DND-41 (cell line): Measurements from ENCODE around the gene HS3ST5.

Source experiments
- ATAC-seq: fragments of 200-7000 bp; cut with Tn5 transposase; 3 replicates; pipeline ENCODE4 v1.9.1; 2021; ENCODE audit warnings: low read depth; ENCODE audit not compliant: insufficient read depth
- DNase-seq: peaks from one replicate; pipeline ENCODE4 v3.0.0-alpha.2; 2020
- H2AFZ ChIP-seq: 2 replicates; pipeline ENCODE4 v1.6.0; 2012; ENCODE audit warnings: low read depth, low read length
- H3K27ac ChIP-seq: 2 replicates; pipeline ENCODE4 v1.5.1; 2012; ENCODE audit warnings: low read length, inconsistent platforms
- H3K27me3 ChIP-seq: fragments of 200-600 bp; sonication (generic); 2 replicates; pipeline ENCODE4 v1.6.0; 2012; ENCODE audit warnings: low read length, mild to moderate bottlenecking, inconsistent platforms; ENCODE audit not compliant: insufficient read depth, poor library complexity
- H3K36me3 ChIP-seq: 2 replicates; pipeline ENCODE4 v1.5.1; 2012; ENCODE audit warnings: low read length, inconsistent platforms; ENCODE audit not compliant: insufficient read depth
- H3K4me1 ChIP-seq: 2 replicates; pipeline ENCODE4 v1.5.1; 2012; ENCODE audit warnings: mild to moderate bottlenecking, low read length; ENCODE audit not compliant: insufficient read depth
- H3K4me2 ChIP-seq: 2 replicates; pipeline ENCODE4 v1.6.0; 2012; ENCODE audit warnings: mild to moderate bottlenecking, moderate library complexity, low read length, inconsistent platforms; ENCODE audit not compliant: insufficient read depth
- H3K4me3 ChIP-seq, 2 experiments: fragments of 200-600 bp in 1 of 2; shearing (Covaris generic) in 1 of 2; 2 replicates each; pipeline ENCODE4 v1.5.1; 2012 to 2016; ENCODE audit warnings: inconsistent platforms in 2 of 2, low read length in 2 of 2, mild to moderate bottlenecking in 2 of 2, low read depth in 1 of 2, moderate library complexity in 1 of 2
- H3K79me2 ChIP-seq: 2 replicates; pipeline ENCODE4 v1.6.0; 2012; ENCODE audit warnings: low read length, inconsistent platforms; ENCODE audit not compliant: insufficient read depth
- H3K9ac ChIP-seq: 2 replicates; pipeline ENCODE4 v1.6.0; 2012; ENCODE audit warnings: low read depth, mild to moderate bottlenecking, inconsistent platforms, low read length, moderate library complexity
- H3K9me3 ChIP-seq: 2 replicates; pipeline ENCODE4 v1.5.1; 2012; ENCODE audit warnings: low read length, moderate library complexity, mild to moderate bottlenecking, inconsistent platforms; ENCODE audit not compliant: insufficient read depth, severe bottlenecking
- H4K20me1 ChIP-seq: 2 replicates; pipeline ENCODE4 v1.6.0; 2012; ENCODE audit warnings: low read length; ENCODE audit not compliant: insufficient read depth
- EZH2 ChIP-seq: IDR thresholded peaks from 3 replicates; pipeline ENCODE4 v1.6.1; 2012; ENCODE audit warnings: borderline replicate concordance, low read depth, mild to moderate bottlenecking, moderate library complexity, low read length, inconsistent platforms; ENCODE audit not compliant: severe bottlenecking
- TF ChIP-seq, protein P1 (sequence below): IDR thresholded peaks from 2 replicates; pipeline ENCODE4 v1.5.1; 2012; ENCODE audit warnings: borderline replicate concordance, low read length, moderate library complexity, mild to moderate bottlenecking; ENCODE audit not compliant: poor library complexity, severe bottlenecking; ENCODE audit errors: extremely low read depth

HS3ST5 gene

DNA sequence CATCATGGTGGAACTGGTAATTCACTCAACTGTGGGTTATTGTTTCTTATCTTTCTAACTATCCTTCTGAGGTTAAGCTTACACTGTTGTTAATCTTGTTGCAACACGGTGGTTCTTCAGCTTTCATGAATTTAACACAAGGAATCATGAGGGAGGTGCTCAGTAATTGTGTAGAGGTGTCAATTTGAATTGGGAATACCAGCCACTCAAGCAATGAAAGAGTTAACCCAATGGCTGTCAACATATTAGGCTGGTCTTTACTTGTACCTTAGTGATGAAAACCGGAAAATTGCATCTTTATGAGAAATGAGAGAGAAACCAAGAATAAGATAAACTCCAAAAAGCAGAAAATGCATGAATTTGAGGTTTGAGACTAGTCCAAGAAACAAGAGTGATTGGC, 95.7 kb downstream of the HS3ST5 start:
- TF ChIP-seq EZH2: no peak
- H3K9me3 ChIP-seq: no peaks in the 10 kb centered on the region
- H2AFZ ChIP-seq: no peak overlapping the region
- no peaks in the 10 kb centered on the region for H3K27me3 ChIP-seq
- H3K4me3 ChIP-seq: no peak overlapping the region
- H3K4me1 ChIP-seq: no peaks in the 10 kb centered on the region
- no peak for ATAC-seq
- H3K4me2 ChIP-seq: no peak overlapping the region
- no peaks in the 10 kb centered on the region for H4K20me1 ChIP-seq
- no peak overlapping the region for H3K9ac ChIP-seq
- H3K79me2 ChIP-seq: no peaks in the 10 kb centered on the region
- DNase-seq: no peak
- no peak overlapping the region for H3K27ac ChIP-seq
- H3K36me3 ChIP-seq: no peaks in the 10 kb centered on the region

DNA sequence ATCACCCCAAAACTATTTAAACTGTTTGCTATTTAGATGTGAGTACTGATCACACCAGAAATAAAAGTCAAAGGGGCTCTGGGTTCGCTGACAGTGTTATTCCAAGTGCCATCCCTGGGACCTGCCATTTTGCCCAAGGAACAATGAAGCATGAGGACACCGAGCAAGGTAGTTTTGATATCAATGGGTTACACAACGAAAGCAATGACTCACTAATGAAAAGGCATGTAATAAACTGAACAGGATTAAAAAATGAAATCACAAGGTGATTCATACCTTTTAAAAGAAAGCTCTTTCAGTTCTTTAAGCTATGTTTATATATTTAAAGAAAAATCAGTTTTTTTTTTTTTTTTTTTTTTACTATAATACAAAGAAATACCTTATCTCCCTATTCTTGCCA, 102.0 kb downstream of the HS3ST5 start:
- Histone ChIP-seq H3K4me3 (no peak overlapping the region), H3K9me3 (no peaks in the 10 kb centered on the region), H3K9ac (no peak overlapping the region), H3K4me2 (no peak overlapping the region), H3K27ac (no peak overlapping the region), H3K4me1 (no peaks in the 10 kb centered on the region), H2AFZ (no peak overlapping the region), H3K27me3 (no peaks in the 10 kb centered on the region), H3K36me3 (no peaks in the 10 kb centered on the region), H3K79me2 (no peaks in the 10 kb centered on the region), H4K20me1 (no peaks in the 10 kb centered on the region)
- ATAC-seq: no peak
- DNase-seq: no peak
- no peak for TF ChIP-seq EZH2
- TF ChIP-seq, protein P1, sequence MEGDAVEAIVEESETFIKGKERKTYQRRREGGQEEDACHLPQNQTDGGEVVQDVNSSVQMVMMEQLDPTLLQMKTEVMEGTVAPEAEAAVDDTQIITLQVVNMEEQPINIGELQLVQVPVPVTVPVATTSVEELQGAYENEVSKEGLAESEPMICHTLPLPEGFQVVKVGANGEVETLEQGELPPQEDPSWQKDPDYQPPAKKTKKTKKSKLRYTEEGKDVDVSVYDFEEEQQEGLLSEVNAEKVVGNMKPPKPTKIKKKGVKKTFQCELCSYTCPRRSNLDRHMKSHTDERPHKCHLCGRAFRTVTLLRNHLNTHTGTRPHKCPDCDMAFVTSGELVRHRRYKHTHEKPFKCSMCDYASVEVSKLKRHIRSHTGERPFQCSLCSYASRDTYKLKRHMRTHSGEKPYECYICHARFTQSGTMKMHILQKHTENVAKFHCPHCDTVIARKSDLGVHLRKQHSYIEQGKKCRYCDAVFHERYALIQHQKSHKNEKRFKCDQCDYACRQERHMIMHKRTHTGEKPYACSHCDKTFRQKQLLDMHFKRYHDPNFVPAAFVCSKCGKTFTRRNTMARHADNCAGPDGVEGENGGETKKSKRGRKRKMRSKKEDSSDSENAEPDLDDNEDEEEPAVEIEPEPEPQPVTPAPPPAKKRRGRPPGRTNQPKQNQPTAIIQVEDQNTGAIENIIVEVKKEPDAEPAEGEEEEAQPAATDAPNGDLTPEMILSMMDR: no peak

DNA sequence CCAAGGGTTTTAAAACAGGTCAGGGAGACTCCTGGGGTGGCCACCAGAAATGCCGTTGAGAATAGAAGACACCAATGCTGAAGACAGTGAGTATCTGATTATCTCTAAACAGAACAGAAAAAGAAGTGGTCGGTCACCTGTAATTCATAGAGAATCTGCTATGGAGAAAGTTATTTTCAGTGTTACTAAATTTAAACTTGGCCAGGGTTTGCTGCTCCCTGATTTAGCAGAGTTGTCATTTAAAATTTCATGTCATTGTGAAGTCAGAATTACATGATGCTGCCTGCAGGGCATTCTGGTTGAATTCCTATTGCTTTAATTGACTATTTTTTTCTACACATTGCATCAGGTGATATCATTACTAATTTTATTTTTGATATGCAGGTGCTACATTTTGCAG, 114.1 kb downstream of the HS3ST5 start:
- Histone ChIP-seq H3K4me1 (no peaks in the 10 kb centered on the region), H3K4me3 (no peak overlapping the region), H3K27ac (no peak overlapping the region), H3K4me2 (no peak overlapping the region), H3K27me3 (no peaks in the 10 kb centered on the region), H3K9ac (no peak overlapping the region), H2AFZ (no peak overlapping the region), H3K36me3 (no peaks in the 10 kb centered on the region), H4K20me1 (no peaks in the 10 kb centered on the region), H3K79me2 (no peaks in the 10 kb centered on the region), H3K9me3 (no peaks in the 10 kb centered on the region)
- no peak for TF ChIP-seq EZH2
- TF ChIP-seq, protein P1: no peak
- no peak for ATAC-seq
- no peak for DNase-seq

DNA sequence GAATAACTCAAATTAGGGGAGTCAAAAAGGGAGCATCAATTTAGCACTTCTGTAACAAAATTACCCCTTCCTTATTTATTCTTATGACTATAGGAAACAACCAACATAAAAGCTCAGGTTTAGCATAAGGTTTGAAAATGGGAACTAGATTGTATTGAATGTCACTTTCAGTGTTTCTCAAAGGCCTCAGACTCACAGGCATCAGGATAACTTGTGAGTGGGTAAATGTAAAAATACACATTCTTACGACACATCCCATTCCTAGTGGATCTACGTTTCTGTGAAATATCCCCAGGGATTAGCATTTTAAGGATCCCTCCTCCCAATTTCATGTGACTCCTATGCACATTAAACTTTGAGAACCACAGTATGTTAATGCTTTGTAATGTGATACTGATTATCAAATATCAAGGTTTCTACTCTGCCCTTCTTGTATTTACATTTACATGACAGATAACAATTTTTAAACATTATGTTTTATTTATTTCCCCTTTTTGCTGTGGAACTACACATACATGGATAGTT, 114.8 kb downstream of the HS3ST5 start:
- H3K4me1 ChIP-seq: no peaks in the 10 kb centered on the region
- ATAC-seq: no peak
- H3K36me3 ChIP-seq: no peaks in the 10 kb centered on the region
- H3K27ac ChIP-seq: no peak overlapping the region
- no peaks in the 10 kb centered on the region for H3K9me3 ChIP-seq
- TF ChIP-seq EZH2: no peak
- TF ChIP-seq, protein P1: no peak
- H4K20me1 ChIP-seq: no peaks in the 10 kb centered on the region
- no peak overlapping the region for H3K9ac ChIP-seq
- no peaks in the 10 kb centered on the region for H3K79me2 ChIP-seq
- DNase-seq: no peak
- H3K4me2 ChIP-seq: no peak overlapping the region
- no peak overlapping the region for H2AFZ ChIP-seq
- H3K4me3 ChIP-seq: no peak overlapping the region
- no peaks in the 10 kb centered on the region for H3K27me3 ChIP-seq
